GM19455 (cell line): ENCODE measurements around the gene GALNT18.

Source experiments
- ATAC-seq: cut with Tn5 transposase; IDR thresholded peaks from one replicate; pipeline ENCODE4 v1.9.1; 2021; ENCODE audit not compliant: unreplicated experiment

The GALNT18 gene

GRCh38 chr11:11441091-11441490 lies 180.7 kb downstream of the GALNT18 start:
- ATAC-seq: no peak

DNA sequence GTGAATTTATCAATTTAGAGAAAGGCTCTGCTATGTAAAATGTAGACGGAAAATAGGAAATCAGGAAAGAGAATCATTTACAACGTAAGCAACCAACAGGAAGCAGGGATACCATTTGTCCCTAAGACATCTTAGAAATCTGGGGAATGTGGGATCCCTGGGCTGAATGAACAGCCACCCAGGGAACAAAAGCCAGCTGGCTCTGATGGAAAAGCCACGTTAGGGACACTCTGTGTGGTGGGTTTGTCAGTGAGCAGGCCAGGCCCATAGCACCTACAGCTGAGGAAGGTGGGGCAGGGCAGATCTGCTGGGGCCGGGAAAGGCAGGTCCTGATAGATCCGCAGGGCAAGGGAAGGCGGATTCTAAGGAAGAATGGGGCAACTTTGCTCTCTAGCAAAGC lies 181.7 kb downstream of the GALNT18 start:
- ATAC-seq: no peak

DNA sequence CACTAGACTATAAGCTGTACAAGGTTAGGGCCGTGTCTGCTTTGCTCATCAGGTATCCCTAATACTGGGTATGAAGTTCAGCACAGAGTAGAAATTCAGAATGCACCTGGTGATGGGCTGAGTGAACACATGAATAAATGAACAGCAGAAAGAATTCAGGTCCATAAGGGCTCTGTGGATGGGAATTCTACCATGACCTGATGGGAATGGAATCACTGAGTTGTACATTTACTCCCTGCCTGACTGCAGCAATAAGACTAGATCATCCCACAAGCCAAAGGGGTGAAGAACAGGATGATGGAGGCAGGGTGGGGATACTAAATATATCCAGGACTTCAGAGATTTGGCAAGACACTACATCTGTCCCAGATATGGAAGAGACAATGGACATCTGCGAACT lies 182.2 kb downstream of the GALNT18 start:
- no peak for ATAC-seq

DNA sequence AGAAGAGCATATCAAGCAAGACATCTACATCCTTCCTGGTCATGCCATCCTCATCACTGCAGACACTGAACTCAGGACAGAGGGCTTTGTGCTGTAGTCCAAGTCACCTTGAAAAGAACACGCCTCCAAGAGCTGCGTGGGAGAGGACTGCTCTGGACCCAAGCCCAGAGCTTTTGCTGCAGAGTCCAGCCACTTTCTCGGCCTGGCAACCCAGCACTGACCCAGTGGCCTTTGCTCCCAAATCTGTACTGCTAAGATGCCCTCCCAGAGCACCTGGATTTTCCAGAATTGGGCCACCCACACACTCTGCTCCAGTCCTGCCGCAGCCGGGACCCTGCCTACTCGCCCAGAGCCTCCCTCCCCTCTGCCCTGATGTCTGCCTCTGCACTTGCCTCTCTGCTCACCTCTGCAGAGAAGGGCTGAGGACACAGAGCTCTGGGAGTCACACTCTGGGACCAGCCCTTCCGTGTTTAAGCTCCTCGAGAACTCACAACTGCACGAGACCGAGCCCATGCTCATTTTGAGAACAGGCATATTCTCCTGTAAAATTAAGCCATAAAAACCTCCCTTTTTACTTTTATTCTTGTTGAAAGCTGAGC lies 185.0 kb downstream of the GALNT18 start:
- no peak for ATAC-seq

- no peak for ATAC-seq
Observed at GRCh38 chr11:11435635-11436034, 186.2 kb downstream of the GALNT18 start.

GRCh38 chr11:11433960-11434359 lies 187.8 kb downstream of the GALNT18 start:
- ATAC-seq: no peak

- ATAC-seq: no peak
Observed at GRCh38 chr11:11432621-11433319, 189.0 kb downstream of the GALNT18 start.

DNA sequence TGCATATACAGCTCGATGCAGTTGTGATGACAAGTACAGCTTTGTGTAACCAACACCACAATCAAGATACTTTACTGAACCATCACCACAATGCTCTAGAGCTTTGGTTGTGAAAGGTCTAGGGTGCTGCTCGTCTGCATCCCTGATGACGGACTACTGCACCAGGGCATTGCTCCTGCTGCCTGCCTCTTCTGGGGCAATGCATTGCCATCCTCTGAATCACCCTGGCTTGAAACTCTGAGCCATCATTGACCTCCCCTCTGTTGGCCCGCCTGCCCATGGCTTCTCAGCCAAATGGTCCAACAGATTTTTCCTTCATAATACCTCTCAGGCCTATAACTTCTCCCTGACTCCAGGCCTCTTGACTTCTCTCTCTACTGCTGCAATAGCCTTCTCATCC lies 191.4 kb downstream of the GALNT18 start:
- no peak for ATAC-seq

DNA sequence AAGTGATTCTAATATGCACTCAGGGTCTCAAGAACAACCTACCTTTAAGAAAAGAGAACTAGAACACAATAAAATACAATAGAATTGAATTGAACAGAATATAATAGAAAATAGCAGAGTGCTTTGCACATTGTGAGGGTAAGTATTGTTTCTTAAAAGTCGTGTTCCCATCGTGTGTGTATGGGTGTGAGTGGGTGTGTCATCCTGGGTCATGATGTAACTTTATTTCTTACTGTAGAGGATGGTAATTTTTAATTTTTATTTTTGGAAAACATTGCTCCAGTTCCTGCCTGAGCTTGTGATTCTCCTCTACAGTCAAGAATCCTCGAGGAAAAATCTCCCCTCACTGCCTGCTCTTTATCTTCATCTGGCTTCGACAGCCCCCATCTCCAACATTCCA lies 193.1 kb downstream of the GALNT18 start:
- no peak for ATAC-seq

- ATAC-seq: no peak
Observed at GRCh38 chr11:11427542-11427941, 194.3 kb downstream of the GALNT18 start.

DNA sequence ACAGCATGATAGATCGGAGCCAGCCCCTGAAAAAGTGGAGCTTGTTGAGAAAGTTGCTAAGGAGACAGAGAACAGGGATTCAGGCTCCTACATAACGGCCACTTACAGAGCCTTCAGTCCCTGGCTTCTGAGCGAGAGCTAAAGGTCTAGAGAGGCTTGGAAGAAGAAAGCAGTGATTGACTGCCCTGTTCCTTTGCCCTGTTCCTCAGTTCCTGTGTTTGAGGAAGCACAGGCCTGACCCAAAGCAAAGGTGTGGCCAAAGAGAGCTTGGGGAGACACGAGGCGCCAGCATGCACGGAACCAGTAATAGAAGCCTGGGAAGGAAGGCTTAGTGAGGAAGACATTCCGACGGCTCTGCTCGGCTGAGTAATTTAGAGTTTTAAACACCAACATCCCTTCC lies 194.7 kb downstream of the GALNT18 start:
- ATAC-seq: no peak

DNA sequence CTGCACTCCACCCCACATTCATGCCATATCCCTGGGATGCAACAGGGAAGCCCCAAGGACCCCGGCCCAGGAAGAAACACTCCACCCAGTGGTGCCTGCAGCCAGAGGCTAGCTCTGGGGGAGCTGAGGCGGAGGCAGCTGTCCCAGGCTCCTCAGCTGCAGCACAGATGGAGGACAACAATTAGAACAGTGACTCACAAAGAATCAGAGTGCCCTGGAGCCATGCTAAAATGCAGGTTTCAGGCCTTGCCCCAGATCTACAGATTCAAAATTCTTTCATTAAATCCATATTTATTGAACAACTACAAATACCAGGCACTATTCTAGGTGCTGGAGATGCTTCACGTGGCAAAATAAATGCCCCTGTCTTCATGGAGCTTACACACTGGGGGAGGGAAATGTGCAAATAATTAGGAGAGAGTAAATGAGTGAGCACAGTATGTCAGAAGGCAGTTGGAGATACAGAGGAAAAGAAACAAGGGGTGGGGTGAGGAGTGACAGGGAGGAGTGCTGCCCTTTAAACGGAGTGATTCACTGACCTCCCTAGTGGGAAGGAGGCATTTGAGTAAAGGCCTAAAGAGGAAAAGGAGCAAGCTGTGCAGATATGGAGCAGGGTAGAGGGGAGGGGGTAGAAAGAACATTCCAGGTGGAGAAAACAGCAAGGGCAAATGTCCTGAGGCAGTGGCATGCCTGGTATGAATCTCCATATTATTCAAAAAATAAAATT lies 195.4 kb downstream of the GALNT18 start:
- no peak for ATAC-seq

GRCh38 chr11:11425806-11426205 lies 196.0 kb downstream of the GALNT18 start:
- no peak for ATAC-seq

DNA sequence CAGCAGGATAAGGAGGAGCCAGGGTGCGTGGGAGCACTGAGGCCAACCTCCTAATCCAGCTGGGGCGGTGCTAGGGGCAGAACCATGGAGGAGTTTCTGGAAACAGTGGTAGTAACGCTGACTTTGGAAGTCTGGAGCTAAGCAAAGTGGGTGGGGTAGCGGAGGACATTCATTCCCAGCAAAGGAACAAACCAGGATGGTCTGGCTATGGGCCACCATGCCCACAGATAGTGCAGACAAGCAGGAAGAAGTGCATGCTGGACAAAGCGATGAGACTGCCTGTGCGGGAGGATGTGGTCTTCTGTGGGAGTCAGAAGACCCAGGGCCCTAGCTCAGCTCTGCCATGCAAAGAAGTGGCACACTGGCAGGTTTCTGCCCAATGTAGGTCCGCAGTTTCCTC lies 197.1 kb downstream of the GALNT18 start:
- no peak for ATAC-seq

GRCh38 chr11:11422411-11423128 lies 199.2 kb downstream of the GALNT18 start:
- no peak for ATAC-seq

GRCh38 chr11:11421509-11421908 lies 200.3 kb downstream of the GALNT18 start:
- no peak for ATAC-seq

DNA sequence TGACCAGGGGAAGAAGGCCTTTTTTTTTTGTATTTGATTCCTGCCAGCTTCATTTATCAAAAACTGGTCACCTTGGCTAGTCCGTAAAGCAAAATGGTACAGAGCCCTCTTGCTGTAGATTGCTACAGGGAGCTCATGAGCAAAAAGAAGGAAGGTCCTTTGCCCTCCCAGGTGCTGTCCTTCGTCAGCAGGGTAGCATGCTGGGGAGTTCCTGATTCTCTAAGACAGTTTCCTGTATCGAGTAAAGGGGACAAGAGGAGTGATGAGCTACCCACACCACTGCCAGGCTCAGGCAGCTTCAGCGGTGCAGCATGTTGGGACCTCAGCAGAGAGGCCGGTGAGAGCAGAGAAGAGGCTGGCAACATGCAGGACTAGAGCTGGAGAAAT lies 200.9 kb downstream of the GALNT18 start:
- no peak for ATAC-seq

DNA sequence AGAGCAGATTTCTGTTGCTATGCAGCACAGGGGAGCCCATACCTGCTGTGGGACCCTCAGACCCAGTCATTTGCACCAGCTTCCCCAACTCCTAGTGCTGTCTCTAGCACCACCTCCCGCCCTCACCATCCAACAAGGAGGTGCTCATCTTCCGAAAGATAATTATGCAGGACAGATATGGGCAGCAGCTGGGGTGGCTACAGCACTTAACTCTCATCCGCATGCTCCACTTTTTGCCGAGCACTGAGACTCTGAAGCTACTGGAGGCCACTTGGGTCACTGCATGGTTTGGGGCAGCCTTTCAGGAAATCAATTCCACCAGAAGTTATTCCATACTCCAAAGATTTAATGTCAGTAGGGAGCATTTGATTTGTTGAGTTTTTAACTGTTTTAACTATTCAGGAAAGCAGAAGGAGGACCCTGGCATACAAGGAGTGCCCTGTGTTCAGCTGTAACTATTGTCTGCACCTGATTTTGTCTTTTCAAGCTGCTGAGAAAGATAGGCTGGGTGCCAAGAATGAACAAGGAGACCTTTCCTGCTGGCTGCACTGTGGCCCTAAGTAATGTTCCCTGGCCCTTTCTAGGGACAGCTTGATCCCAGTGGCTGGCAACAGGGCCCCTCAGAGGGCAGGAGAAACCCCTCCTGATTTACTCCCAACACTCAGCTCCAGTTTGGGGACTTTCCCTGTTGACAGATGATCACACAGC lies 201.5 kb downstream of the GALNT18 start:
- no peak for ATAC-seq

GRCh38 chr11:11419747-11420146 lies 202.1 kb downstream of the GALNT18 start:
- no peak for ATAC-seq

- no peak for ATAC-seq
Observed at GRCh38 chr11:11416917-11417316, 204.9 kb downstream of the GALNT18 start.

DNA sequence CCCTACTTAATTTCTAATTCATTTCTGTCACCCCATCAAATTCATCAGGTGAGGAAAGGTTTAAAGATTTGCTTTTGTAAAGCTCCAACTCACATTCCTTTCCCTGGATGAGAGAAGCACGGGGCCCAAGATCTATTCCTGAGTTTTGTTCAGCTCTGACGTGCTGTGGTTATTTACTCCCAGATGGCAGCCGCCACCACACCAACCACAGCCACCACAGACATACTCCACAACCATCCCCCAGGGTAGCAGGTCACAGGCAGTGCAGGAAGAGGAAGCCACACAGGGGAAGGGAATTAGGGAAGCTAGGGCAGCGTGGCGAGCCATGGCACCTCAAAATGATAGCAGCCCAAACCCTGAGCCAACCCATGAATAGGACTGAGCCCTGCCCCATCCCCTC lies 205.3 kb downstream of the GALNT18 start:
- ATAC-seq: no peak
